ENCODE measurements around the gene SF3A1. TPM values are rescaled to one million over a fixed set of nuclear protein-coding genes. Genes with fewer than 3 reads are reported as not detected.

SF3A1 gene
- total and polyA plus RNA-seq, 2 experiments from 2014 or later = 45.8 to 84.6 TPM

DNA sequence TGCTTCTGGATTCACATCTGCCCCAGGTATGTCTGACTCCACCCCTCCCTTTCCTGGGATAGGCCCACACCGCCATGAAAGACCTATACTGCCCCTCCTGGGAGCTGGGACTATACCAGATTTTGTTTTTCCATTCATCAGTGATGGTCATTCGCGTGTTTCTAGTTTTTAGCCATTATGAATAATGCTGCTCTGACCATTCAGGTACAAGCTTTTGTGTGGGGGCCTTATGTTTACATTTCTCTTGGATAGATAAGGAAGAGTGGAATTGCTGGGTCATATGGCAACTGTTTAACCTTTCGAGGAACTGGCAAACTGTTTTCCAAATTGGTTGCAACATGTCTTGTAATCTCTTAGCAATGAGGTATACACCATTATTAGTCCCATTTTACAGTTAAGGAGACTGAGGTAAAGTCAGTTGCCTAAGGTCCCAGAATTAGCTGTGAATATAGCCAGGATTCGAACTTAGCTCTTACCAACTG is 28.8 kb downstream of the SF3A1 start:
- Histone ChIP-seq H3K4me1 (ENCODE audit: insufficient read depth) (peaks cover 27% of the 10 kb centered on the region), H3K79me2 (peaks cover 30% of the 10 kb centered on the region), H3K27ac (peak overlapping the region; percentile 91), H3K4me2 (peak overlapping the region; percentile 77), H4K20me1 (ENCODE audit: insufficient read depth, poor library complexity, severe bottlenecking) (peaks cover 4% of the 10 kb centered on the region), H3K4me3 (no peak overlapping the region), H3K9me2 (replicated peaks; ENCODE audit: insufficient read depth) (no peaks in the 10 kb centered on the region), H3K36me3 (replicated peaks; ENCODE audit: insufficient read depth, low read depth) (no peaks in the 10 kb centered on the region), H3K27me3 (no peaks in the 10 kb centered on the region), H2AFZ (no peak overlapping the region), H3K9me3 (ENCODE audit: low read depth) (no peaks in the 10 kb centered on the region)
- WGBS (ENCODE audit: low lambda C conversion rate, missing lambda C conversion rate) = 55% methylated on average over 5 of the region's 5 CpGs
- peak; percentile 64 for DNase-seq (ENCODE audit: low spot score)
- TF ChIP-seq EZH2 (IDR thresholded peaks at IDR 0.05; ENCODE audit: borderline replicate concordance) = no peak
- TF ChIP-seq, protein P1, sequence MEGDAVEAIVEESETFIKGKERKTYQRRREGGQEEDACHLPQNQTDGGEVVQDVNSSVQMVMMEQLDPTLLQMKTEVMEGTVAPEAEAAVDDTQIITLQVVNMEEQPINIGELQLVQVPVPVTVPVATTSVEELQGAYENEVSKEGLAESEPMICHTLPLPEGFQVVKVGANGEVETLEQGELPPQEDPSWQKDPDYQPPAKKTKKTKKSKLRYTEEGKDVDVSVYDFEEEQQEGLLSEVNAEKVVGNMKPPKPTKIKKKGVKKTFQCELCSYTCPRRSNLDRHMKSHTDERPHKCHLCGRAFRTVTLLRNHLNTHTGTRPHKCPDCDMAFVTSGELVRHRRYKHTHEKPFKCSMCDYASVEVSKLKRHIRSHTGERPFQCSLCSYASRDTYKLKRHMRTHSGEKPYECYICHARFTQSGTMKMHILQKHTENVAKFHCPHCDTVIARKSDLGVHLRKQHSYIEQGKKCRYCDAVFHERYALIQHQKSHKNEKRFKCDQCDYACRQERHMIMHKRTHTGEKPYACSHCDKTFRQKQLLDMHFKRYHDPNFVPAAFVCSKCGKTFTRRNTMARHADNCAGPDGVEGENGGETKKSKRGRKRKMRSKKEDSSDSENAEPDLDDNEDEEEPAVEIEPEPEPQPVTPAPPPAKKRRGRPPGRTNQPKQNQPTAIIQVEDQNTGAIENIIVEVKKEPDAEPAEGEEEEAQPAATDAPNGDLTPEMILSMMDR (IDR thresholded peaks at IDR 0.05; ENCODE audit: poor library complexity) = peak; percentile 24

DNA sequence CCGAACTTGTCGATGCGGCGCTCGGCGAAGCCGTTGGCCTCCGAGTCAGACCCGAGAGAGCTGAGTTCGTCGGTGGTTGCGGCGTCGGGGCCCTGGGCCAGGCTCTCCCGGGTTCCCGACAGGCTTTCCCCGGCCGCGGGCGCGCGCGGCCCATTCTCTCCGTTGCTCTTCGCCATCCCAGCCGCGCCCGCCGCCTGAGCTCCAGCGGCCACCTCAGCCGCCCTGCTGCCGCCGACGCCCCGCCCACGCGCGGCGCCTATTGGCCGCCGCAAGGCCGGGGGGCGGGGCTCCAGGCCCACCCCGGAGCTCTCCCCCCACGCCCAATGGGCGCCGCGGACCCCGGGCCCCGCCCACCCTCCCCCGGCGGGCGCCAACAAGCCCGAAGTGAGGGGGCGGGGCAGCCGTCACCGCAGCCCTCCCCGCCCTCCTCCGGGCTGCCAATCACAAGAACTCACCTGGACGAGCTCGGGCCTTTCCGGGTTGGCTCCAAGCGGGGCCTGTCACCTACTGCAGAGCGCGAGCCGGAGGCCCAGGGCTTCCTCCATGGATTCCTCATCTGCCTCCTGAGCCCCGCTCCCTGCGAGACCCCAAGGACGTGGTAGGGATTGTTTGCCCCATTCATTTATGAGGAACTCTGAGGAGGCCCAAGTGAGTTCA is 29.9 kb downstream of the SF3A1 start, which contains the start of gene TBC1D10A:
TBC1D10A (minus strand) TSS at position 236 of the 657 bp plus-strand sequence; CDS start at position 176, 60 bp downstream.
- Histone ChIP-seq H3K4me2 (peak within 1 kb of the TSS; percentile 97), H3K27me3 (no peaks in the 10 kb centered on the region), H3K4me3 (peak within 1 kb of the TSS; percentile 83), H3K27ac (peak within 1 kb of the TSS; percentile 94), H3K36me3 (replicated peaks; ENCODE audit: insufficient read depth, low read depth) (no peaks in the 10 kb centered on the region), H3K79me2 (peaks cover 41% of the 10 kb centered on the region), H3K9me3 (ENCODE audit: low read depth) (no peaks in the 10 kb centered on the region), H3K9me2 (replicated peaks; ENCODE audit: insufficient read depth) (no peaks in the 10 kb centered on the region), H4K20me1 (ENCODE audit: insufficient read depth, poor library complexity, severe bottlenecking) (peaks cover 4% of the 10 kb centered on the region), H2AFZ (peak within 1 kb of the TSS; percentile 46), H3K4me1 (ENCODE audit: insufficient read depth) (peaks cover 27% of the 10 kb centered on the region)
- WGBS (ENCODE audit: low lambda C conversion rate, missing lambda C conversion rate) = under 1% methylated on average over 35 of the region's 69 CpGs
- peak; percentile 99 for DNase-seq (ENCODE audit: low spot score)
- TF ChIP-seq EZH2 (IDR thresholded peaks at IDR 0.05; ENCODE audit: borderline replicate concordance) (no peak), EZH2phosphoT487 (IDR thresholded peaks at IDR 0.05; ENCODE audit: low read depth, severe bottlenecking, unreplicated experiment) (no peak)
- TF ChIP-seq, protein P1 (IDR thresholded peaks at IDR 0.05; ENCODE audit: poor library complexity) = no peak

DNA sequence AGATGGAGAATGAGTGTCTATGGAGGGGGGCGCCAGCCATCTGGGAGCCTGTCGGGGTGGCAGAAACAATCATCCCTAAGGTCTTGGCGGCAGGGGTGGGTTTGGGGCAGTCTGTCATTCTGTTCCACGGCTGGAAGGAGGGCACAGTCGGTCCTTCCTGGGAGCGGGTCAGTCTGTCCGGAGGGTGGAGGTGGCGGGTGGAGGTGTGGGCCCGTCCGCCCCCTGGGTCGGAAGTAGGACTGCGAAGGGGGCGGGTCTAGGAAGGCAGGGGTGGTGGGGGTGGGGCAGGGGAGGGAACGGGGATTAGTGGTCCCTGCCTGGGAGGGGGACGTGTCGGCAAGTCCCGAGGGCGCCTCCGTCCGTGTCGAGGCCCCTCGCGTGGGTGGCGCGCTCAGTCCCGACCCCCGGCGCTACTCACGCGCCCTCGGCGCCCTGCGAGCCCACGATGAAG is 30.4 kb downstream of the SF3A1 start:
- Histone ChIP-seq H3K4me3 (peak overlapping the region; percentile 83), H3K27me3 (no peaks in the 10 kb centered on the region), H3K36me3 (replicated peaks; ENCODE audit: insufficient read depth, low read depth) (no peaks in the 10 kb centered on the region), H3K9me3 (ENCODE audit: low read depth) (no peaks in the 10 kb centered on the region), H3K4me2 (peak overlapping the region; percentile 97), H3K79me2 (peaks cover 46% of the 10 kb centered on the region), H2AFZ (peak overlapping the region; percentile 46), H4K20me1 (ENCODE audit: insufficient read depth, poor library complexity, severe bottlenecking) (peaks cover 7% of the 10 kb centered on the region), H3K4me1 (ENCODE audit: insufficient read depth) (peaks cover 27% of the 10 kb centered on the region), H3K27ac (peak overlapping the region; percentile 94), H3K9me2 (replicated peaks; ENCODE audit: insufficient read depth) (no peaks in the 10 kb centered on the region)
- TF ChIP-seq EZH2 (IDR thresholded peaks at IDR 0.05; ENCODE audit: borderline replicate concordance) = no peak
- peak; percentile 69 for DNase-seq (ENCODE audit: low spot score)
- 0% methylated on average over 6 of the region's 34 CpGs for WGBS (ENCODE audit: low lambda C conversion rate, missing lambda C conversion rate)

DNA sequence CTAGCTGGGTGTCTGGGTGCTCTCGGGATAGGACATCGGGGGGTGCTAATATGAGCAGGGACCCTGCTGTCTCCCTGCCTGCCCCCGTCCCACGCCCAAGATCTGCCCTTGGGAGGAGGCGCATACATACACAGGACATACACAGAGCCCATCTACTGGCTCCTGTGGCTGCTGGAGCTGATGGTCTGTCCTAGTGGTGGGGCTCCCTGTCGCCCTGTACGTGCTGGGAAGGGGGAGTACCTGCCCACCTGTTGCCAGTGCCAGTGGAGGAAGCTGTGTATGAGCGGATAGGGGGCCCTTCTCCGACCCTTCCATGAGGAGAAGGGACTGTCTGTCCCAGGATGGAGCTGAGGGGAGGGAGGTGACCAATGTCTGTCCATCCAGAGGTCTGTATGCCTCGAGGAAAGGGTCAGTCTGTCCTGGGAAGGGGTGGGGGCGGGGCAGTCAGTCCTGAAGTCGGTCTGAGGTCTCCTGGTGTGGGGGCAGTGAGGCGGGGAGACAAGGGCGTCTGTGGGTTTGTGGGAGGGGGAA is 30.9 kb downstream of the SF3A1 start:
- H3K79me2 ChIP-seq = peaks cover 51% of the 10 kb centered on the region
- peak overlapping the region; percentile 83 for H3K4me3 ChIP-seq
- peaks cover 11% of the 10 kb centered on the region for H4K20me1 ChIP-seq (ENCODE audit: insufficient read depth, poor library complexity, severe bottlenecking)
- TF ChIP-seq EZH2phosphoT487 (IDR thresholded peaks at IDR 0.05; ENCODE audit: low read depth, severe bottlenecking, unreplicated experiment) (no peak), EZH2 (IDR thresholded peaks at IDR 0.05; ENCODE audit: borderline replicate concordance) (no peak)
- TF ChIP-seq, protein P1 (IDR thresholded peaks at IDR 0.05; ENCODE audit: poor library complexity) = no peak
- H2AFZ ChIP-seq = no peak overlapping the region
- H3K27me3 ChIP-seq = no peaks in the 10 kb centered on the region
- H3K36me3 ChIP-seq (replicated peaks; ENCODE audit: insufficient read depth, low read depth) = no peaks in the 10 kb centered on the region
- peak overlapping the region; percentile 97 for H3K4me2 ChIP-seq
- no peak for DNase-seq (ENCODE audit: low spot score)
- H3K27ac ChIP-seq = peak overlapping the region; percentile 94
- H3K4me1 ChIP-seq (ENCODE audit: insufficient read depth) = peaks cover 27% of the 10 kb centered on the region
- no peaks in the 10 kb centered on the region for H3K9me3 ChIP-seq (ENCODE audit: low read depth)
- WGBS (ENCODE audit: low lambda C conversion rate, missing lambda C conversion rate) = 67% methylated on average over 10 of the region's 14 CpGs
- H3K9me2 ChIP-seq (replicated peaks; ENCODE audit: insufficient read depth) = no peaks in the 10 kb centered on the region

All from hepatocyte (in vitro differentiated cells).